NCI-H2227 treated with DMSO at 0.1 percent for 48 hours (cell line): ENCODE results near the gene HDHD3.
"Not testable (repeated sequence)": the region's sequence is repeated elsewhere in the genome, so short reads cannot be mapped to it uniquely, and the experiment has no call there.

ENCODE experiments used
- DNase-seq: peaks from one replicate; lab custom pipeline; 2025; lab: John Stamatoyannopoulos, UW

The HDHD3 gene

DNA sequence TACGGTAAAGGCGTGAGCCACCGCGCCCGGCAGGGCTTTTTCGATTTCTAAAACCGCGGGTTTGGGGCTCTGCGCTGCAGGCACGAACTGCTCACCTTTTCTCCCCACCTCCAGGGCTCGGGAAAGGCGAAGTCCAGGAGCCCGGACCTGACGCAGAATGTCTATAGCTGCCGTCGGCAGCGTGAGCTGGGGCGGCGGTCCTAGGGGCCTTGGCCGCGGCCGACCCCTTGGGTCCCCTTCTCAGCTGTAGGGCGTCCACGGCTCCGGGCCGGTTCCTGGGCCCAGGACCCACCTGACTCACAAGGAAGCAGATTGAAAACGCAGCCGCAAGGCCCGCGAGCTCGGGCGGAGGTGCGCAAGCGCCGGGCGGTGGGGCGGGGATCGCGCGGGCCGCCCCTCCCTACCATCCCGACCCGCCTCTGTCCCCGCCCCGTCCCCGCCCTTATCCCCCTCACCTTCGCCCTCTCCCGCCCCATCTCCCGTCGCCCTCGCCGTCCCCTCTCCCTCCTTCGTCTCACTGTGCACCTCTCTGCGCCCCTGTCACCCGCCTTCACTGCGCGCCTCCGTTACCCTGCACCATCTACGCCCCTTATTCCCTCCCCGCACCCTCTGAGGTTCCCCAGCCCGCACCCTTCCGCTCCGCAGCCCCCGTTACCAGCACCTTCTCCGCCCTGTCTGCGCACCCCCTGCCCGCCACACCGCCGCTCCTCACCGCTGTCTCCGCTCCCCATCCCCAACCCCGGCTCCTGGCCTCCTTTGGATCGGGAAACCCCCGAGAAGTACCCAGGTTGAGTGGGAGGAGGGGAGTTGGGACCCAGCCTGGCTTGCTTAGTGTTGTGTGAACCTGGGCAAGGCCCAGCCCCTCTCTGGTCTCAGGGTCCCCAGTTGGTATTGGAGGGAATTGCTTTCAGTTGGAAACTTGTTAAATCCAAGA lies at the start of gene HDHD3:
TSS of gene HDHD3 (minus strand) at position 353 of the 934 bp plus-strand sequence. CDS start 2,632 bp downstream, outside the sequence.
- peak; percentile 66 for DNase-seq

GRCh38 chr9:113425072-113425471 lies 48.3 kb upstream of the HDHD3 start:
- DNase-seq, result no peak

- DNase-seq, result no peak
Measured at GRCh38 chr9:113421726-113422125, 44.9 kb upstream of the HDHD3 start.

DNA sequence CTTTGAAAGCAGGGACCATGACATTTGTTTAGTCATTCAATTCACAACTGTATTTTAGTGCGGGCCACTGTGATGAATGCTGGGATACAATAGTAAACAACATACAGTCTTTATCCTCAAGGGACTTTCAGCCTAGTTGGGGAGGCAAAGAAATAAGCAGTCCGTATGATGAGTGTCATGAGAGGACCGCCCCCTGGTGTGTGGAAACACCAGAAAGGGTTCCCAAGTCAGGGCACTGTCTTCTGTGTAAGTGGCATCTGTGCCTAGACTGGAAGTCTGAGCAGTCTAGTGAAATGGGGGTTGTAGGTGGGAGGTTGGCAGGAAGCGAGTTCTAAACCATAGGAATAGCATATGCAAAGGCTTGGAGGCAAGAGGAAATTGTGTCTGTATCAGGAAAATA lies 40.6 kb upstream of the HDHD3 start:
- no peak for DNase-seq

DNA sequence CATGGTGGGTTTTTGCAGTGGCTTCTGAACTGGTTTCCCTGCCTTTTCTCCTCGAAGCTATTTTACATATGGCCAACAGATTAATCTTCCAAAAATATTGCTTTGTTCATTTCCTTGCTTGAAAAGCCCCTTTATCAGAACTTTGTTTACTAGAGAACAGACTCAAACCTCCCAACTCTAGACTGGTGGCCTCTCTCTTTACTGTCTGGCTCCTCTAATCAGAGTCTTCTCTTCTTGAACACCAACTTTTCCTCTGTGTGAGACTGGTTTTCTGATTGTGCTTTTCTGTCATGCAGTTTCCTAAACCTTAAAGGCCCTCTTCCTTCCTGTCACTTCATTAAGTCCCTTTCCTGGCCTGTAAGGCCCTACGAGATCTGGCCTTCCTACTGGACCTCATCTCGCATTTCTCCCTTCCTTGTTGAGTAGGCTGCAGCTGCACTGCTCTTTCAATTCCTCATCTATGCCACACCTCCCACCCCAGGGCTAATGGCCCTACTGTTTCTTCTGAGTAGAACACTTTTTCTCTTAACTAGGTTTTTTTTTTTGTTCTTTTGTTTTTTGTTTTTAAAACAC lies 39.4 kb upstream of the HDHD3 start:
- no peak for DNase-seq

GRCh38 chr9:113410207-113410864 lies 33.5 kb upstream of the HDHD3 start, which contains the start of the genes C9orf43 and POLE3:
C9orf43 (plus strand) TSS chr9:113410747; CDS start chr9:113413494, 2,747 bp downstream.
POLE3 (minus strand) TSS chr9:113410675; CDS start chr9:113410293, 382 bp downstream.
- peak; percentile 94 for DNase-seq

GRCh38 chr9:113409883-113410206 lies 33.1 kb upstream of the HDHD3 start:
- DNase-seq, result no peak

- no peak for DNase-seq
Measured at GRCh38 chr9:113409481-113409880, 32.7 kb upstream of the HDHD3 start.

DNA sequence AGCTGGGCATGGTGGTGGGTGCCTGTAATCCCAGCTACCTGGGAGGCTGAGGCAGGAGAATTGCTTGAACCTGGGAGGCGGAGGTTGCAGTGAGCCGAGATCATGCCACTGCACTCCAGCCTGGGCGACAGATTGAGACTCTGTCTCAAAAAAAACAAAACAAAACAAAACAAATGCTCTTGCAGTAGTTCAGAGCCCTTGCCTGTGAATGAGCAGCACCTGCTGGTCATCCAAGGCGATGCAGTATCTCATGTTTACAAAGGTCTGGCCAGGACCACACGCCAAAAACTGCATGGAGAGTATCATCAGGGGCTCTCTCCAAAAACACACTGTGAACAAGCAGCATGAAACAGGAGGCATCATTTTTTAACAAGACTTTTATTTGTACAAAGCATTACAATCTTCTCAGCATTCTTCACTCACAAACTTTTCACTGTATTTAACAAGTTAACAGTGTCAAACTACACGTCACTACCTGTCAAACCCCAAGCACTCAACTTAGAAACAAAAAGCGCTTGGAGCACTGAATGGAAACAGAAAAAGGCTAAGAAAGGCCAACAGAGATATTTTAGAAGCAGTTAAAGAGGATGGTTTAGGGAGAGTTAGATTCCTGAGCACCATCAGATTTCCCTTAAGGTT lies 30.2 kb upstream of the HDHD3 start:
- DNase-seq, result peak; percentile 29

DNA sequence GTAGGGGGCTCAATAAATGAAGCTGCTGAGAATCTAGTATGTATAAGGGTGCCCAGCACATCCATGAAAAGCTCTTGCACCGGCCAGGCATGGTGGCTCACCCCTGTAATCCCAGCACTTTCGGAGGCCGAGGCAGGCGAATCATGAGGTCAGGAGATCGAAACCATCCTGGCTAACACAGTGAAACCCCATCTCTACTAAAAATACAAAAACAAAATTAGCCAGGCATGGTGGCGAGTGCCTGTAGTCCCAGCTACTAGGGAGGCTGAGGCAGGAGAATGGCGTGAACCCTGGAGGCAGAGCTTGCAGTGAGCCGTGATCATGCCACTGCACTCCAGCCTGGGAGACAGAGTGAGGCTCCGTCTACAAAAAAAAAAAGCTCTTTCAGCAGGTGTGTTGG lies 29.6 kb upstream of the HDHD3 start:
- not testable (repeated sequence) for DNase-seq

GRCh38 chr9:113403646-113404045 lies 26.9 kb upstream of the HDHD3 start:
- no peak for DNase-seq

GRCh38 chr9:113401027-113401792 lies 24.4 kb upstream of the HDHD3 start, which contains the start of gene ALAD:
ALAD (minus strand) TSS chr9:113401284; CDS start chr9:113393559, 7,725 bp downstream.
- peak; percentile 93 for DNase-seq

GRCh38 chr9:113399646-113400200 lies 22.9 kb upstream of the HDHD3 start:
- no peak for DNase-seq

DNA sequence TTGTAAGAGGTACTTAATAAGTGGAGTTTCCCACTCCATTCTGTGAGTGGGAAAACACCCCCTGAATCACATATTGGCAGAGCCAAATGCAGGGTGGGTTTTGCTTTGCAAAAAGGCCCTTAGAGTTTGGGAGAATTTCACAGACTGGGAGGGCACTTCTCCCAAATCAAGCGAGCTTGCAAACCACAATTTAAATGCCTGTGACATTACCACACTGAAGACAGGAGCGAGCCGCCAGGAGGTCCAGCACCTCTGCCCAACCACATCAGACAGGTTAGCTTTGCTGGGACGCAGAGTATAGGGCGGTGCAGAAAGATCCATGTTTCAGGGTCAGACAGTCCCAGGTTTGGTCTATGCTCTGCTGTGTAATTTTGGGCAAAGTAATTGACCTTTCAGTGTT lies 22.0 kb upstream of the HDHD3 start:
- no peak for DNase-seq

GRCh38 chr9:113397203-113397631 lies 20.4 kb upstream of the HDHD3 start:
- no peak for DNase-seq

DNA sequence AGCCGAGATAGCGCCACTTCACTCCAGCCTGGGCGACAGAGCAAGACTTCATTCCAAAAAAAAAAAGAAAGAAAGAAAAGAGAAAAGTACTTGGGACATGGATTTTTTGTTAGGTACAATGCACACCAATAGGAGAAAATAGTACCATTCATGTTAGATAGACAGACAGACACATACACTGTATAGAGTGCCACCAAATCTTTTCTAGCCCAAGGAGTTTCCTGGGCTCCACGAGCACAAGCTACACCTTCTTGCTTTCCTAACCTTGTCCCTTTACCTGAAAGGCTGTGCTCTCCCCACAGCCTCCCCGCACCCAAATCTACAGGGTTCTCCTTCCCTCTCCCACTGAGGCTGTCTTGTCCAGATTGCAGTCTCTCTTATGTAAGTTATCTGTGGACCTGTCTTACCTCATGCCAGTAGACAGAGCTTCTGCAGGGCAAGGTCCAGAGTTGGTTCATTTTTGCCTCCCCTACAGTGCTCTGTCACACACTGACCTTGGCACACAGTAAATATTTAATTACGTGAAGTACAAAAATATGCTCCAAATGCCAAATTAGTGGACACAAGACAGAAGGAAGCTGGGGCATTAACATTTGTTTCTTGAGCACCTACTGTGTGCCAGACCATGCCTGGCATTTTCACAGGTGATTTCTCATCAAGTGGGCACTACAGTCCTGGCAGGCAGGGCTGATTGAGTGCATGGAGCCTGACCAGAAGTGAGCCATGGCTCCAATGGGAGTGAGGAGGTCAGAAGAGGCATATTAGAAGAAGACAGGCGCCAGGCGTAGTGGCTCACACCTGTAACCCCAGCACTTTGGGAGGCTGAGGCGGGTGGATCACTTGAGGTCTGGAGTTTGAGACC lies 18.4 kb upstream of the HDHD3 start:
- DNase-seq, result no peak

GRCh38 chr9:113393281-113393680 lies 16.5 kb upstream of the HDHD3 start:
- DNase-seq, result no peak

DNA sequence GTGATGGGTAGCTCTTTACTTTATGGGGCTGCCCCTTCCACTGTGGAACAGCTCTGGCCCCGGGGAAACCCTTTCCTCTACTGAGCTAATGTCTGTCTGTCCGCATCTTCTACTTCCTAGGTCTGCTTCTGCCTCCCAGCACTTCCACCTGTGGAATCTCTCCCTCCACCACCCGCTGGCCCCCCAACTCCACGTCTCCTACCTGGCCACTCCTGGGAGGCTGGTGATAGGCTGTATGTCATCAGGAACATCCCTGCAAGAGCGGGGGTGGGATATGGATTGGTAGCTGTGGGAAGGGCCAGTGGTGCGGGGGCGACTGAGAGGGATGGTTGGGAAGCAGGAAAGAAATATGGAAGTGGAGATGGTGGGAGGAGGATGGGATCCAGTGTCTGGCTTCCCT lies 15.1 kb upstream of the HDHD3 start:
- DNase-seq, result no peak

DNA sequence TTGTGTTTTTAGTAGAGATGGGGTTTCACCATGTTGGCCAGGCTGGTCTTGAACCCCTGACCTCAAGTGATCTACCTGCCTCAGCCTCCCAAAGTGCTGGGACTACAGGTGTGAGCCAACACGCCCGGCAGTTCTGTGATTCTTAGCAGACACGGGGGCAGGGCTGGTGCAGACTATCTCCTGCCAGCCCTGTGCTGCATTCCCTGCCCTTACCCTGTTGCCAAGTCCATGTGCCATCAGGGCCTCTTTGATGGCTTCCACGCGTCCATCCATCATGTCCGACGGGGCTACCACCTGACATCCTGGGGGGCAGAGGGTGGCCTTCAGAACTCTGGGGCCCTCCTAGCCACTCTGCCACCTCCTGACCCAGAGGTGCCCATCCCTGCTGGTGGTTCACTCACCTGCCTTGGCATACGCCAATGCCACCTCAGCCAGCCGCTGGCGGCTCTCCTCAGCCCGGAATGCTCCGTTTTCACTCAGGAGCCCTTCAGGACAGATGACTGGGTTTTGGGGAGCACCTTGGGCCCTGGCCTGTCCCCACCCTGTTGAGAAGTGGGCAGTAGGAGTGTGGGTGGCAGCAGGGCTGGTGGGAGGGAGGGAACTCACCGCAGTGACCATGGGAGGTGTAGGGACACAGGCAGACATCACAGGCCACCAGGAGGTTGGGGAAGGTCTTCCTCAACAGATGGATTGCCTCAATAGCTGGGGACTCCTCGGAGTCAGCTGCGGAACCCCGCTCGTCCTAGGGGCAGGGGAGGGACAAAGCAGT lies 13.6 kb upstream of the HDHD3 start:
- DNase-seq, result no peak
